Mammary epithelial cell (primary cell): ENCODE data around the gene LGR4.

Experiments
- CTCF ChIP-seq, 2 donors: IDR thresholded peaks in 1 of 2; conservative IDR thresholded peaks in 1 of 2; 2 replicates each; pipeline ENCODE4 v1.5.1; 2011 to 2012; ENCODE audit warnings: inconsistent platforms in 2 of 2, low read length in 2 of 2, mild to moderate bottlenecking in 2 of 2, control low read depth in 1 of 2, low read depth in 1 of 2; ENCODE audit not compliant: insufficient read depth in 1 of 2; ENCODE audit errors: extremely low read depth in 1 of 2
- EZH2 ChIP-seq: IDR thresholded peaks from 2 replicates; pipeline ENCODE4 v1.6.1; 2012; ENCODE audit warnings: low read length, inconsistent platforms, borderline replicate concordance

GRCh38 chr11:27384227-27384626, 88.4 kb downstream of the LGR4 start:
- no peak for TF ChIP-seq CTCF (conservative IDR thresholded peaks at IDR 0.05 in 1 of 2, IDR thresholded peaks at IDR 0.05 in 1 of 2; ENCODE audit: extremely low read depth in 1 of 2, insufficient read depth in 1 of 2, low read depth in 1 of 2, low read length in 2 of 2)
- TF ChIP-seq EZH2: no peak
